ENCODE data around the gene MFN1.

DNA sequence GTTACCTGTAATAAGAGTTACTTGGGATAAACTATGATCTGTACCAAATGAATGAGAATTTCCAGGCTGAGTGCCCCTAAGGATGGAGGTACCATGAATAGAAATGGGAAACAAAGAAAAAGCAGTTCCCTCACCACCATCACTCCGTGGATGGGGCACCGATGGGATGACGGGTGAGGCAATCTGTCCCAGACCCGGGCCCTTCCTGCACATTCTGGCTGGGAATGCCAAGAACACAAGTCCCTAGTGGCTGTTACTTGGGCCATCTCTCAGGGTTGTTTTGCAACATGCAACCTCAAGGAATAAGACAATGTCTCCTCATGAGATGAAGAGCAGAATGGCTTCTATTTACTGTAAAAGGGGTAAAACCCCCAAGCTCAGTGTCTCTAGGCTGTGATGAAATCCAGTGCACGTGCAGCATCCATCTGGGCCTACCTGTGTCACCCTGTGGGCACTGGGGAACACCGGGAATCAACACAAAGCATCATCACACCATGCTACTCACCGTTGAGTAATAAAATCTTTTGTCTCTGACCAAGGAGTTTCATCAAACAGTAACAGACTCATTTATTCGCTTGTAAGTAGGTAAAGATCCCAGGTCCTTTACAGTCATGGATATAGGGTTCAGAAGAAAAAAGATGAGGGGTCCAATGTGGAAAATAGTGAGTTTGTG, 81.5 kb downstream of the MFN1 start:
- no peak for TF ChIP-seq CTCF (conservative IDR thresholded peaks at IDR 0.05; ENCODE audit: low read depth, low read length)
- no peak for TF ChIP-seq EZH2 (IDR thresholded peaks at IDR 0.05; ENCODE audit: borderline replicate concordance, low read depth, low read length, poor library complexity, severe bottlenecking)

All from A673 (cell line).